ENCODE measurements around the gene PLAU. TPM values are rescaled to one million over a fixed set of nuclear protein-coding genes. Genes with fewer than 3 reads are reported as not detected.

The PLAU gene
- total RNA-seq, 2 donors from 2014 or later = 0.37 to 0.67 TPM

DNA sequence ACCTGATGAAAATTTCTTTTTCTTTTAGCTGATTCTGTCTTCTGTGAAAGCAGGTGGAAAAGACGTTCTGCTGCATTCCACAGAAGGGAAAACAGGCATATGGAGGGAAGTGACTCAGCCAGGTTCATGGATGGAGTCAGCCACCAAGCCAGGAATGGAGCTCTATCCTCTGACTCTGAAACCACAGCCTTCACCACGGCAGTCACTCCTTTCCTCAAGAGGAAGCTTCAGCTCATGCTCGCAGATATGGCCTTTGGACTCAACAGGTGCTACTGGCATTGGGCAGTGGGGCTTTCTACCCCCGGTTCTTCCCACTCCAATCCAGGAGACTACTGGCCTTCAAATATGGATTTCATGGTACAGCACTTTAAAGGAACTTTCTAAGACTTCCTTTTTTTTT lies 11.5 kb upstream of the PLAU start:
- Mint-ChIP-seq H3K27me3 (peaks cover 3% of the 10 kb centered on the region), H3K36me3 (ENCODE audit: low read depth) (no peaks in the 10 kb centered on the region), H3K4me3 (no peak overlapping the region), H3K4me1 (peaks cover 4% of the 10 kb centered on the region), H3K9me3 (no peaks in the 10 kb centered on the region), H3K27ac (no peak overlapping the region)
- ATAC-seq (replicated peaks) = no peak

DNA sequence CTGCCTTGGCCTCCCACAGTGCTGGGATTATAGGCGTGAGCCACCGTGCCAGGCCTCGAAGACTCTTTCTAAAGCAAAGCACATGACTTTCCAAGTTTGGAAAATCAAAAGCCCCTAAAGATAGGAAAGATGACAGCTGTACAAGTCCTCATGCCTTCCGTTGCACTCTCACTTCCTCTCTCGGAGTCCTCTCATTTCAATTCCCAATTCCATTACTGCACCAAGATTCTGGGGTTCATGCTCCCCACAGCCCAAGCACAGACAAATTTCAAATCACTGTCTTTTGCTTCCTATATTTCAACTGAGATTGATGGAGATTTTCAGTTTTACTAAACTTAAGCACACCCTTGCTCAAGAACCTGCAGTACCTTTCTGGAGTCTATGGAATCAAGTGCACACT lies 10.9 kb upstream of the PLAU start:
- Mint-ChIP-seq H3K4me1 (no peaks in the 10 kb centered on the region), H3K36me3 (ENCODE audit: low read depth) (no peaks in the 10 kb centered on the region), H3K27ac (no peak overlapping the region), H3K27me3 (peaks cover 3% of the 10 kb centered on the region), H3K4me3 (no peak overlapping the region), H3K9me3 (no peaks in the 10 kb centered on the region)
- ATAC-seq (replicated peaks) = no peak

DNA sequence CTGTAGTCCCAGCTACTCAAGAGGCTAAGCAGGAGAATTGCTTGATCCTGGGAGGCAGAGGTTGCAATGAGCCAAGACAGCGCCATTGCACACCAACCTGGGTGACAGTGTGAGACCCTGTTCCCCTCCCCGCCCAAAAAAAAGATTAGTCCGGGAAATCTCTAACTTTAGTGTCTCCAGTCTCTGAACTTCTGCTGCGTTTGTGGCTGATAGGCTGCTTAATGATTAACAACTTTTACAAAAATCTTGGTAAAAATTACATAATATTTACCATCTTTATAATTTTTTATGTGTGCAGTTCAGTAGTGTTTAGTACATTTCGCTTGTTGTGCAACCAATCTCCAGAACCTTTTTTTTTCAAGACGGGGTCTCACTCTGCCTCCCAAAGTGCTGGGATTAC lies 9.7 kb upstream of the PLAU start:
- H3K4me1 Mint-ChIP-seq = no peaks in the 10 kb centered on the region
- no peaks in the 10 kb centered on the region for H3K9me3 Mint-ChIP-seq
- H3K36me3 Mint-ChIP-seq (ENCODE audit: low read depth) = no peaks in the 10 kb centered on the region
- H3K27ac Mint-ChIP-seq = no peak overlapping the region
- peaks cover 8% of the 10 kb centered on the region for H3K27me3 Mint-ChIP-seq
- H3K4me3 Mint-ChIP-seq = no peak overlapping the region
- no peak for ATAC-seq (replicated peaks)

DNA sequence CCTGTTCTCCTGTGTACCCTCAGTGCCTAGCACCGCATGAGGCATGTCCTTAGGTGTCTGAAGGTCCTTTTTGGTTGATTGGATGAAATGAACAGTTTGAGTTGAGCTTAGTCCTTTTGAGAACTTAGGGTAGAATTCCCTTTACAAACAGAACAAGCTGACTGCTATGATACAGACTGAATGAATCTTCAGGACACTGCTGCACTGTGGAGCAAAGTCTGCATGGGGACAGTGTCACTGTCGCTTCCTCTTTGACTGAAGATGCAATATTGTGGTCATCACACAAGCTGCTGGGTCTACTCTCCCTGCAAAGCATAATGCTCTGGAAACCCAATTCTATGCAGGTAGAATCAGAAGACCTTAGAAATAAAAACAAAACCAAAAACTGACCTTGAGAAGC lies 8.6 kb upstream of the PLAU start:
- H3K36me3 Mint-ChIP-seq (ENCODE audit: low read depth) = no peaks in the 10 kb centered on the region

DNA sequence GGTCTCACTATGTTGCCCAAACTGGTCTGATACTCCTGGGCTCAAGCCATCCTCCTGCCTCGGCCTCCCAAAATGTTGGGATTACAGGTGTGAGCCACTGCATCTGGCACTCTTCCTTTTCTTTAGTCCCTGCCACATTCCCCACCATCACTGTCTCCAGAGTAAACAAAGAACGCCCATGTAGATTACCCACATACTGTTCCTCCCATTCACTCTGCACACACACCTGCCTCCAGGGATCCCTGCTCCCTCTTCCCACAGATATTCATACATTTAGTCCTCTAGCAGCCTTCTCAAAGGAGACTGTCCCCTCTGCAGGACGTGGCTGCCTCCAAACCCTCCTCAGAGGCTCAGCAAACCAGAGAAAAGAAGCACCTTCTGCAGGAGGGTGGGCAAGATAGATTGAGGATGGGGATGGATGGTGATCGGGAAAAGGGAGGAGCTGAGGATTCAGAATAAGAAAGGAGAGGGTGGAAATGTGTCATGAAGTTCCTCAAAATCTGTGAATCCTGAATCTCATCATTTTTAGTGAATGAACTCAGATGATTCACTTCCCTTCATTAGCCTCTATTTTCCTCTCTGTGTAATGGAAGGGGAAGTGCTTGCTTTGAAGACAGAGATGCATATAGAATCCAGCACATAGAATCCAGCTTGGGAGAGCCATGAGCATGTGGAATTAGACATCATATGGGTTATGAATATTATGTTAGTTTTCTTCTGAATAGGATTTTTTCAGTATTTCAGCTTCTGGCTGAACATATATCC lies 5.5 kb upstream of the PLAU start:
- H3K9me3 Mint-ChIP-seq = no peaks in the 10 kb centered on the region
- peaks cover 8% of the 10 kb centered on the region for H3K4me1 Mint-ChIP-seq
- no peak for ATAC-seq (replicated peaks)
- no peak overlapping the region for H3K4me3 Mint-ChIP-seq
- H3K27me3 Mint-ChIP-seq = peaks cover 13% of the 10 kb centered on the region
- H3K27ac Mint-ChIP-seq = peak overlapping the region; percentile 34
- no peaks in the 10 kb centered on the region for H3K36me3 Mint-ChIP-seq (ENCODE audit: low read depth)

More for the DNA sequence above, 8.6 kb upstream of the PLAU start:
- Mint-ChIP-seq H3K4me3 (no peak overlapping the region), H3K27ac (no peak overlapping the region), H3K27me3 (peaks cover 8% of the 10 kb centered on the region), H3K9me3 (no peaks in the 10 kb centered on the region), H3K4me1 (no peaks in the 10 kb centered on the region)
- ATAC-seq (replicated peaks) = no peak

DNA sequence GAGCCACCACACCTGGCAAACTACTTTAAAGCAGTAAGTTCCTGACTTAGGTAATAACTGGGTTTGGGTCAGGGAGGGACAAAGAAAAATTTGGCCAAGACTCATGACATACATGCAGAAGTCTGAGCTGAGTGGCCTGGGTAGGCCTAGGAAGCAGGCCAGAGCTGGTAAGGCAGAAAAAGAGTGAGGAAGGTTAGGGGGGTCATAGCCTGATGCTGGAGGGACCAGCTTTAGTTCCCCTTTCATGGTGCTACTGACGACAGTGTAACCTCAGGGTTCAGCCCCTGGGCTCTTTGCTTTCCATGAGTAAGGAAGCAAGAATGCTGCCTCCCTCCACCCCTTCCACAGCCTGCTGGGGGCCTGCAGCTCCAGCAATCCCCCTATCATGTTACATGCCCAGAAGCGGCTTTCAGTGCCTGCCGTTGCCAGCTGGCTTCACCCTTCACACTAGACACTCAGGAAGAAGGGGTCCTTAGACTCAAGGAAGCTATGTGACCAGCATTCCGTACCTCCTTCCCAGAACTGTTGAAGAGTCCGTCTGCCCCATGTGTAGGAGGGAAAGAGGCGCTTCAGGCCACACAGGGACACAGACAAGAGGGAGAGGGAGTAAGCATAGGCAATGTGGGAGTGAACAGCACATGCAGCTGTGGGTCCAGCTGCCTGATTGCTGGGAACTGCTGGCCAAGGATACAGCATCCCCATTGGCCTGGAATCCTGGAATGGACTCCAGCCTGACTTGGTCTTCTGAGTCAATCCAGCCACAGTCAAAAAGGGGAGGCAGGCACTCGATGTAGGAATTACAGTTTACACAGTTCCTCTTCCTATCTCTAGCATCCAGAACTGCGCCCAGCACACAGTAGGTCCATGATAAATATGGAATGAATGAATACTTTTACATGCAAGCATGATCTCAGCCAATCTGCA lies 4.1 kb upstream of the PLAU start:
- Mint-ChIP-seq H3K27ac (peak overlapping the region; percentile 54), H3K4me3 (no peak overlapping the region), H3K9me3 (no peaks in the 10 kb centered on the region), H3K4me1 (peaks cover 10% of the 10 kb centered on the region), H3K27me3 (peaks cover 14% of the 10 kb centered on the region), H3K36me3 (ENCODE audit: low read depth) (no peaks in the 10 kb centered on the region)
- ATAC-seq (replicated peaks) = no peak

DNA sequence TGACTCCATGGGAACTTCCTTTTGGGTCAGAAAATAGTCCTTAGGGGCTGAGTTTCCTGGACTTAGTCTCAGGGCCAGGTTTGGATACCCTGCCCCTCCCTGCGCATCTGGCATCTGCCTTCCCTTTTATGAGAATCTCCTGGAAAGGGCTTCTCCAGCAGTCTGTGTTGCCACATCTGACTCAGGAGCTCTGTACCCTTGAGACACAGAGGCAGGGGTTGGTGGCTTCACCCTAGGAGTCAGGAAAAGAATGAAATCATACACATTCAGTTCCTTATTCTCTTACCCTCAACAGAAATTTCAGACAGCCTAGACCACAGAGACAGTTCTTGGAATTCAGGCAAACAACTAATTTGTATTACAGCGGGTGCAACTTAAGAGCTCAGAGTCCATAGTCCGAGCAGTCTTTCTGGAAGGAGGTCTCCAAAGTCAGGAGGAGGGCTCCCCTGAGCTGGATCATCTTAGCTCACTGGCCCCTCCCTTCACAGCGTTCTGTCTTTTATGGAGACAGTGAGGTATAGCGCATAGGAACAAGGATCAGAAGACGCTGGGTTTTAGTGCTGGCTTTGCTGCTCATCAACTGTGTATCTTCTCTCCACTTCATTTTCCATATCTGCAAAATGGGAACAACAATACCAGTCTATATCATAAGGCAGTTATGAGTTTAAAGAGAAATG lies 3.0 kb upstream of the PLAU start:
- Mint-ChIP-seq H3K36me3 (ENCODE audit: low read depth) (no peaks in the 10 kb centered on the region), H3K4me3 (peak overlapping the region; percentile 68), H3K27me3 (peaks cover 11% of the 10 kb centered on the region), H3K27ac (no peak overlapping the region), H3K4me1 (peaks cover 10% of the 10 kb centered on the region), H3K9me3 (no peaks in the 10 kb centered on the region)
- ATAC-seq (replicated peaks) = no peak

DNA sequence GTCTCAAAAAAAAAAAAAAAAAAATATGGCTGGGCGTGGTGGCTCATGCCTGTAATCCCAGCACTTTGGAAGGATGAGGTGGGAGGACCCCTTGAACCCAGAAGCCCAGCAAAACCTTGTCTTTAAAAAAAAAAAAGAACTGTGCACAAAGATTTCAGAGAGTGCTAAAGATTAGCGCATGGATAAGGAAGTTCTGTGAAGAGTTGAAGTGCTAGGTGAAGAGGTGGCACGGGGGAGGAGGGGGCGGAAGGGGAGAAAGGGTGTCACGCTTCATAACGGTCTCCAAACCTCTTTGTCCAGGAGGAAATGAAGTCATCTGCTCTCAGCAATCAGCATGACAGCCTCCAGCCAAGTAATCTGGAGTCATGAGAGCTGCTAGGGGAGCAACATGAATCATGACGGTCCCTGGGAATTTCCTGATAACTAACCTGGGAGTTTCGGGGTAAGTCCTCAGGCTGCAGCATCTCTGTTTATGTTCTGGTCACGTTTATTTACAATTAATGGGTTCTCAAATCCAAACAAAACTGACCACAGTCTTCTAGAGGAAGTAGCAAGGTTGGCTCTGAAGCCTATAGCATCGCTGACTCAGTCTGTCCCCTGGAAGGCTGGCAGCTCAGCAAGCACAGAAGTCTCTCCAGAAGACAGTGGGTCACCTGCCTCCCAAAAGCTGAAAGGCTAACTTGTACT lies 1.9 kb upstream of the PLAU start:
- Mint-ChIP-seq H3K27me3 (peaks cover 15% of the 10 kb centered on the region), H3K4me3 (peak overlapping the region; percentile 68)
- ATAC-seq (replicated peaks) = peak; percentile 89

DNA sequence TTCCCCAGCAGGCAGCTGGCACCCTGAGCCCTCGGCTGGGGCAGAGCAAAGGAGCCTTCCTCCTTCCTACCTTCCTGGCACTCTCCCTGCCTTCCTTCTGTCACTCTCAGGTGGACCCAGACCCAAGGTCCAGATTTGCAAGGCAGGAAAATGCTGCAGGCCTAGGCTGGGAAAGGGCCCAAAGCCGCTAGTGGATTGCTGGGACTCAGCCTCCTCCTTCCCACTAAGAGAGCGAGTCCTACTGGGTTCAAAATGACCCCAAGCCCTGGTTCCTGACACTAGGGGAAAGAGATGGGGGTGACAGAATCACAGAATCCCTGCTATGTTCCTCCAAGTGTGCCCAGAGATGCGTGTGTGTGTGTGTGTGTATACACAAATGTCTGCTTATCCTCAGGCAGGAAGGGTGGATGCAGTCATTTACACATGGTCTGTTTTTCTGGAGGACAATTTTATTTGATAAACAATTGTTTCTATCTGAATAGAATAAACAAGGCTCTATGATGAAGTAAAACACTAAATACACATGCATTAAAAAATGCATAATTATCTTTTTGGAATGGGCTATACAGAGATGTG lies 1.3 kb upstream of the PLAU start:
- H3K9me3 Mint-ChIP-seq = no peaks in the 10 kb centered on the region
- H3K27ac Mint-ChIP-seq = no peak overlapping the region
- H3K27me3 Mint-ChIP-seq = peaks cover 15% of the 10 kb centered on the region
- peak overlapping the region; percentile 68 for H3K4me3 Mint-ChIP-seq
- ATAC-seq (replicated peaks) = no peak
- H3K36me3 Mint-ChIP-seq (ENCODE audit: low read depth) = no peaks in the 10 kb centered on the region
- H3K4me1 Mint-ChIP-seq = peaks cover 10% of the 10 kb centered on the region

More for the DNA sequence above, 1.9 kb upstream of the PLAU start:
- H3K36me3 Mint-ChIP-seq (ENCODE audit: low read depth) = no peaks in the 10 kb centered on the region
- peak overlapping the region; percentile 61 for H3K27ac Mint-ChIP-seq
- H3K9me3 Mint-ChIP-seq = no peaks in the 10 kb centered on the region
- H3K4me1 Mint-ChIP-seq = peaks cover 10% of the 10 kb centered on the region

DNA sequence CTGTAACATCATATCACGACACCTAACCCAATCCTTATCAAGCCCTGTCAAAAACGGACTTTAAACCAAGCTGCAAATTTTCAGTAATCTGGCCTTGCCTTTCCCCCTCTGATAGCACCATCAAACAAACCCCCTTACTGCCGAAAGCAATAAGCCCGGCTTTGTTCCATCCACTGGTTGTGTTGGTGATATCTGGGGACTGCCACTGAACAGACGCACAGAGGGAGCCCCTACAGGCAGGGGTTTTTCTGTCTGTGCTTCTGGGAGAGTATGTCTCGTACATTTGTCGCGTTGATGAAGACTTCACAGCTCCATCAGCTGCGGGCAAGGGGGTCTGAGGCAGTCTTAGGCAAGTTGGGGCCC lies 550 bp upstream of the PLAU start:
- H3K36me3 Mint-ChIP-seq (ENCODE audit: low read depth) = no peaks in the 10 kb centered on the region

DNA sequence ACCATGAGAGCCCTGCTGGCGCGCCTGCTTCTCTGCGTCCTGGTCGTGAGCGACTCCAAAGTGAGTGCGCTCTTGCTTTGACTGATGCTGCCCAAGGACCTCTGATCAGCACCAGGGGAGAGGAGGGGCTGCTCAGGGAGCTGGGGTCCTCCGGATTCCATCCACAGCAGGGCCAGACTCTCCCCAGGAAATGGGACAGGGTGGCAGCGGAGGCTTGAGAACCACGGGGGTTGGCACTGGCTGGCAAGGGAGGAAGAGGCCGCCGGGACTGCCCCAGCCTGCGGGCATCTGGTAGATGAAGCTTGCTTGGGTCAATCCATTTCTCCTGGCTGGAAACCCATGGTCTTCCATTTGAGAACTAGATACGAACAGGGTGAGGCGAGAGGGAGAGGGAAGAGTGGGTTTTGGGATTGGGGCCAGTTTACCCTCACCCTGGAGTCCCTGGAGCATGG lies 647 bp downstream of the PLAU start:
- Mint-ChIP-seq H3K27ac (no peak overlapping the region), H3K9me3 (no peaks in the 10 kb centered on the region), H3K27me3 (peaks cover 10% of the 10 kb centered on the region), H3K4me1 (peaks cover 10% of the 10 kb centered on the region), H3K36me3 (ENCODE audit: low read depth) (no peaks in the 10 kb centered on the region), H3K4me3 (peak overlapping the region; percentile 68)
- no peak for ATAC-seq (replicated peaks)

More for the DNA sequence above, 550 bp upstream of the PLAU start:
- Mint-ChIP-seq H3K27ac (no peak overlapping the region), H3K4me1 (peaks cover 10% of the 10 kb centered on the region), H3K4me3 (peak overlapping the region; percentile 68), H3K9me3 (no peaks in the 10 kb centered on the region), H3K27me3 (peaks cover 12% of the 10 kb centered on the region)
- ATAC-seq (replicated peaks) = no peak

DNA sequence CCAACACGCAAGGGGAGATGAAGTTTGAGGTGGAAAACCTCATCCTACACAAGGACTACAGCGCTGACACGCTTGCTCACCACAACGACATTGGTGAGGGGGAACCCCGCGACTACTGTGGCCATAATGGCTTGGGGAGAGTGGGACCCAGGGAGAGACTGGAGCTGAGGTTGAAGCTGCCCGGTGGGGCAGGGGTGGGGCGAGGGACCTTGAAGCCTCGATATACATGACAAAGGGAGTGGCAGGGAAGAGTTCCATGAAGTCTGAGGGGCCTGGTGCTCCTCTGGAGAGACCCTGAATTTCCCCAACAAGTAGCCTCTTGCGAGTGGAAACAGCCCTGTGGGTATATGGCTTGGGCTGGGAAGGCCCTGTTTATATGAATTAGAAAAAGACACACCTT lies 3.1 kb downstream of the PLAU start:
- H3K4me3 Mint-ChIP-seq = no peak overlapping the region
- H3K4me1 Mint-ChIP-seq = peaks cover 12% of the 10 kb centered on the region
- H3K9me3 Mint-ChIP-seq = no peaks in the 10 kb centered on the region
- peaks cover 10% of the 10 kb centered on the region for H3K27me3 Mint-ChIP-seq
- no peak for ATAC-seq (replicated peaks)
- H3K36me3 Mint-ChIP-seq (ENCODE audit: low read depth) = no peaks in the 10 kb centered on the region
- H3K27ac Mint-ChIP-seq = no peak overlapping the region

DNA sequence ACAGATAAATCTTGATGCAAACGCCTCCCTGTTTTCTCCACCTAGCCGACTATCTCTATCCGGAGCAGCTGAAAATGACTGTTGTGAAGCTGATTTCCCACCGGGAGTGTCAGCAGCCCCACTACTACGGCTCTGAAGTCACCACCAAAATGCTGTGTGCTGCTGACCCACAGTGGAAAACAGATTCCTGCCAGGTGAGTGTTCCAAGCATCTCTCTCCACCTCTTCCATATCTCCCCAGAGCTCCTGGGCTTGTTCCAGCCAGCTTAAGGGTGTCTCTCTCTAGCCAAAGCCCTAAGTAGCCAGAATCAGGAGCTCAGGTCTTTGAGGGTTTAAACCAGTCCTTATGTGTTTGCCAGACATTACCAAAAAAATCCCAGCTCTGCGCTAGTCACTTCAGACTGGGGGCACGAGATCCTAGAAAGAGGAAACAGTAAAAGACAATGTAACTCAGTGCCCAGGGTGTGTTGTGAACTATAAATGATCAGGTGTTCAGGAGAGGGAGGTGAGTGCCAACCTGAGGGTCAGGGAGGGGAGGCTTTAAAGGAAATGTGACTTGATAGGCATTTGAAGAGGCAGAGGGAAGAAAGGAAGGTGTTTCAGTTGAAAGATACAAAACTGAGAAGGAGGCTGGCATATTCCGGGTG lies 4.4 kb downstream of the PLAU start:
- ATAC-seq (replicated peaks) = no peak
- Mint-ChIP-seq H3K4me1 (peaks cover 8% of the 10 kb centered on the region), H3K36me3 (ENCODE audit: low read depth) (no peaks in the 10 kb centered on the region), H3K9me3 (no peaks in the 10 kb centered on the region), H3K4me3 (no peak overlapping the region), H3K27ac (no peak overlapping the region), H3K27me3 (peaks cover 6% of the 10 kb centered on the region)
